ENCODE data around the gene CEP112. TPM values are rescaled to one million over a fixed set of nuclear protein-coding genes. Genes with fewer than 3 reads are reported as not detected.

Gene CEP112
- total RNA-seq, 1 donor from 2014 or later: 14.5 TPM

- no peaks in the 10 kb centered on the region for H3K27me3 ChIP-seq (ENCODE audit: low read depth)
- H3K36me3 ChIP-seq: no peaks in the 10 kb centered on the region
- H3K27ac ChIP-seq (replicated peaks): no peak overlapping the region
- H3K4me3 ChIP-seq: no peak overlapping the region
- peaks cover 17% of the 10 kb centered on the region for H3K4me1 ChIP-seq
- no peaks in the 10 kb centered on the region for H3K9me3 ChIP-seq (replicated peaks)
- no peak for TF ChIP-seq CTCF (IDR thresholded peaks at IDR 0.05; ENCODE audit: borderline replicate concordance)
- DNase-seq: no peak
- intact Hi-C loops (cut with micrococcal nuclease): no loop called here
These were observed 438.6 kb downstream of the CEP112 start for GRCh38 chr17:65753348-65753747.

GRCh38 chr17:65751263-65751662 lies 440.7 kb downstream of the CEP112 start:
- H3K4me1 ChIP-seq: peaks cover 17% of the 10 kb centered on the region
- no peaks in the 10 kb centered on the region for H3K36me3 ChIP-seq
- TF ChIP-seq CTCF (IDR thresholded peaks at IDR 0.05; ENCODE audit: borderline replicate concordance): no peak
- H3K9me3 ChIP-seq (replicated peaks): no peaks in the 10 kb centered on the region
- intact Hi-C loops (cut with micrococcal nuclease): no loop called here
- no peak overlapping the region for H3K4me3 ChIP-seq
- DNase-seq: no peak
- H3K27me3 ChIP-seq (ENCODE audit: low read depth): no peaks in the 10 kb centered on the region
- peak overlapping the region; percentile 29 for H3K27ac ChIP-seq (replicated peaks)

GRCh38 chr17:65750631-65751115 lies 441.3 kb downstream of the CEP112 start:
- peaks cover 17% of the 10 kb centered on the region for H3K4me1 ChIP-seq
- intact Hi-C loops (cut with micrococcal nuclease): no loop called here

GRCh38 chr17:65750166-65750565 lies 441.8 kb downstream of the CEP112 start:
- Histone ChIP-seq H3K4me1 (peaks cover 18% of the 10 kb centered on the region), H3K9me3 (replicated peaks) (no peaks in the 10 kb centered on the region), H3K27me3 (ENCODE audit: low read depth) (no peaks in the 10 kb centered on the region), H3K36me3 (no peaks in the 10 kb centered on the region), H3K27ac (replicated peaks) (no peak overlapping the region), H3K4me3 (no peak overlapping the region)
- DNase-seq: no peak
- intact Hi-C loops (cut with micrococcal nuclease): no loop called here
- no peak for TF ChIP-seq CTCF (IDR thresholded peaks at IDR 0.05; ENCODE audit: borderline replicate concordance)

More at GRCh38 chr17:65750631-65751115, 441.3 kb downstream of the CEP112 start:
- TF ChIP-seq CTCF (IDR thresholded peaks at IDR 0.05; ENCODE audit: borderline replicate concordance): no peak
- Histone ChIP-seq H3K27ac (replicated peaks) (peak overlapping the region; percentile 29), H3K4me3 (no peak overlapping the region), H3K36me3 (no peaks in the 10 kb centered on the region), H3K9me3 (replicated peaks) (no peaks in the 10 kb centered on the region), H3K27me3 (ENCODE audit: low read depth) (no peaks in the 10 kb centered on the region)
- DNase-seq: peak; percentile 73

GRCh38 chr17:65749479-65749878 lies 442.5 kb downstream of the CEP112 start:
- TF ChIP-seq CTCF (IDR thresholded peaks at IDR 0.05; ENCODE audit: borderline replicate concordance): no peak
- H3K4me1 ChIP-seq: peaks cover 24% of the 10 kb centered on the region

More at GRCh38 chr17:65749479-65749878, 442.5 kb downstream of the CEP112 start:
- DNase-seq: no peak
- H3K27ac ChIP-seq (replicated peaks): no peak overlapping the region
- H3K36me3 ChIP-seq: no peaks in the 10 kb centered on the region
- H3K4me3 ChIP-seq: no peak overlapping the region
- intact Hi-C loops (cut with micrococcal nuclease): no loop called here
- H3K9me3 ChIP-seq (replicated peaks): no peaks in the 10 kb centered on the region
- no peaks in the 10 kb centered on the region for H3K27me3 ChIP-seq (ENCODE audit: low read depth)
